ENCODE results near the gene SFSWAP.
"Not testable (repeated sequence)": the region's sequence is repeated elsewhere in the genome, so short reads cannot be mapped to it uniquely, and the experiment has no call there.

The SFSWAP gene

GRCh38 chr12:131672941-131673887 is 37.7 kb upstream of the SFSWAP start:
- Histone ChIP-seq H3K27me3 (ENCODE audit: control insufficient read depth, insufficient read depth, low read length) (no peaks in the 10 kb centered on the region), H3K4me3 (ENCODE audit: low read depth, low read length) (no peak overlapping the region), H3K4me1 (ENCODE audit: control insufficient read depth, insufficient read depth, low read length) (no peaks in the 10 kb centered on the region), H3K27ac (ENCODE audit: low read depth, low read length) (no peak overlapping the region), H3K36me3 (ENCODE audit: control insufficient read depth, insufficient read depth, low read length) (no peaks in the 10 kb centered on the region), H3K9ac (ENCODE audit: low read depth, low read length) (no peak overlapping the region), H3K9me3 (ENCODE audit: control insufficient read depth, insufficient read depth, low read length) (no peaks in the 10 kb centered on the region)

- Histone ChIP-seq H3K36me3 (ENCODE audit: control insufficient read depth, insufficient read depth, low read length) (no peaks in the 10 kb centered on the region), H3K4me1 (ENCODE audit: control insufficient read depth, insufficient read depth, low read length) (no peaks in the 10 kb centered on the region), H3K27me3 (ENCODE audit: control insufficient read depth, insufficient read depth, low read length) (no peaks in the 10 kb centered on the region), H3K9ac (ENCODE audit: low read depth, low read length) (no peak overlapping the region), H3K4me3 (ENCODE audit: low read depth, low read length) (no peak overlapping the region), H3K27ac (ENCODE audit: low read depth, low read length) (no peak overlapping the region), H3K9me3 (ENCODE audit: control insufficient read depth, insufficient read depth, low read length) (no peaks in the 10 kb centered on the region)
These were observed 37.0 kb upstream of the SFSWAP start for GRCh38 chr12:131673888-131674257.

- Histone ChIP-seq H3K4me3 (ENCODE audit: low read depth, low read length) (no peak overlapping the region), H3K9me3 (ENCODE audit: control insufficient read depth, insufficient read depth, low read length) (no peaks in the 10 kb centered on the region), H3K27ac (ENCODE audit: low read depth, low read length) (no peak overlapping the region), H3K9ac (ENCODE audit: low read depth, low read length) (no peak overlapping the region), H3K4me1 (ENCODE audit: control insufficient read depth, insufficient read depth, low read length) (no peaks in the 10 kb centered on the region), H3K27me3 (ENCODE audit: control insufficient read depth, insufficient read depth, low read length) (no peaks in the 10 kb centered on the region), H3K36me3 (ENCODE audit: control insufficient read depth, insufficient read depth, low read length) (no peaks in the 10 kb centered on the region)
These were observed 36.5 kb upstream of the SFSWAP start for GRCh38 chr12:131674373-131674772.

GRCh38 chr12:131675126-131676080 is 35.5 kb upstream of the SFSWAP start:
- H3K36me3 ChIP-seq (ENCODE audit: control insufficient read depth, insufficient read depth, low read length), result no peaks in the 10 kb centered on the region
- no peak overlapping the region for H3K4me3 ChIP-seq (ENCODE audit: low read depth, low read length)
- H3K9ac ChIP-seq (ENCODE audit: low read depth, low read length), result no peak overlapping the region
- no peak overlapping the region for H3K27ac ChIP-seq (ENCODE audit: low read depth, low read length)
- no peaks in the 10 kb centered on the region for H3K9me3 ChIP-seq (ENCODE audit: control insufficient read depth, insufficient read depth, low read length)
- H3K27me3 ChIP-seq (ENCODE audit: control insufficient read depth, insufficient read depth, low read length), result no peaks in the 10 kb centered on the region
- H3K4me1 ChIP-seq (ENCODE audit: control insufficient read depth, insufficient read depth, low read length), result no peaks in the 10 kb centered on the region

GRCh38 chr12:131676544-131676943 is 34.3 kb upstream of the SFSWAP start:
- Histone ChIP-seq H3K4me3 (ENCODE audit: low read depth, low read length) (no peak overlapping the region), H3K27me3 (ENCODE audit: control insufficient read depth, insufficient read depth, low read length) (peaks cover 5% of the 10 kb centered on the region), H3K4me1 (ENCODE audit: control insufficient read depth, insufficient read depth, low read length) (0 out of 2 replicates have a peak, but pooled peaks cover under 1% of the 10 kb centered on the region), H3K9ac (ENCODE audit: low read depth, low read length) (no peak overlapping the region), H3K36me3 (ENCODE audit: control insufficient read depth, insufficient read depth, low read length) (no peaks in the 10 kb centered on the region), H3K9me3 (ENCODE audit: control insufficient read depth, insufficient read depth, low read length) (no peaks in the 10 kb centered on the region), H3K27ac (ENCODE audit: low read depth, low read length) (no peak overlapping the region)

- H3K4me3 ChIP-seq (ENCODE audit: low read depth, low read length); H3K9me3 ChIP-seq (ENCODE audit: control insufficient read depth, insufficient read depth, low read length): not testable (repeated sequence)
These were observed 33.8 kb upstream of the SFSWAP start for GRCh38 chr12:131677067-131677466.

GRCh38 chr12:131677699-131678098 is 33.2 kb upstream of the SFSWAP start:
- Histone ChIP-seq H3K27ac (ENCODE audit: low read depth, low read length) (no peak overlapping the region), H3K4me3 (ENCODE audit: low read depth, low read length) (no peak overlapping the region), H3K9me3 (ENCODE audit: control insufficient read depth, insufficient read depth, low read length) (no peaks in the 10 kb centered on the region), H3K4me1 (ENCODE audit: control insufficient read depth, insufficient read depth, low read length) (peaks cover 8% of the 10 kb centered on the region), H3K9ac (ENCODE audit: low read depth, low read length) (no peak overlapping the region), H3K36me3 (ENCODE audit: control insufficient read depth, insufficient read depth, low read length) (no peaks in the 10 kb centered on the region), H3K27me3 (ENCODE audit: control insufficient read depth, insufficient read depth, low read length) (peaks cover 5% of the 10 kb centered on the region)

More at GRCh38 chr12:131677067-131677466, 33.8 kb upstream of the SFSWAP start:
- H3K4me1 ChIP-seq (ENCODE audit: control insufficient read depth, insufficient read depth, low read length); H3K9ac ChIP-seq (ENCODE audit: low read depth, low read length); H3K27ac ChIP-seq (ENCODE audit: low read depth, low read length); H3K27me3 ChIP-seq (ENCODE audit: control insufficient read depth, insufficient read depth, low read length); H3K36me3 ChIP-seq (ENCODE audit: control insufficient read depth, insufficient read depth, low read length): not testable (repeated sequence)

- H3K9me3 ChIP-seq (ENCODE audit: control insufficient read depth, insufficient read depth, low read length); H3K9ac ChIP-seq (ENCODE audit: low read depth, low read length); H3K36me3 ChIP-seq (ENCODE audit: control insufficient read depth, insufficient read depth, low read length); H3K27ac ChIP-seq (ENCODE audit: low read depth, low read length); H3K4me3 ChIP-seq (ENCODE audit: low read depth, low read length); H3K4me1 ChIP-seq (ENCODE audit: control insufficient read depth, insufficient read depth, low read length); H3K27me3 ChIP-seq (ENCODE audit: control insufficient read depth, insufficient read depth, low read length): not testable (repeated sequence)
These were observed 32.3 kb upstream of the SFSWAP start for GRCh38 chr12:131678389-131679181.

- H3K4me3 ChIP-seq (ENCODE audit: low read depth, low read length); H3K27ac ChIP-seq (ENCODE audit: low read depth, low read length); H3K36me3 ChIP-seq (ENCODE audit: control insufficient read depth, insufficient read depth, low read length); H3K9me3 ChIP-seq (ENCODE audit: control insufficient read depth, insufficient read depth, low read length); H3K27me3 ChIP-seq (ENCODE audit: control insufficient read depth, insufficient read depth, low read length); H3K4me1 ChIP-seq (ENCODE audit: control insufficient read depth, insufficient read depth, low read length); H3K9ac ChIP-seq (ENCODE audit: low read depth, low read length): not testable (repeated sequence)
These were observed 31.7 kb upstream of the SFSWAP start for GRCh38 chr12:131679186-131679585.

- not testable (repeated sequence) for H3K36me3 ChIP-seq (ENCODE audit: control insufficient read depth, insufficient read depth, low read length); H3K4me3 ChIP-seq (ENCODE audit: low read depth, low read length); H3K9me3 ChIP-seq (ENCODE audit: control insufficient read depth, insufficient read depth, low read length); H3K27me3 ChIP-seq (ENCODE audit: control insufficient read depth, insufficient read depth, low read length); H3K4me1 ChIP-seq (ENCODE audit: control insufficient read depth, insufficient read depth, low read length); H3K9ac ChIP-seq (ENCODE audit: low read depth, low read length); H3K27ac ChIP-seq (ENCODE audit: low read depth, low read length)
These were observed 31.1 kb upstream of the SFSWAP start for GRCh38 chr12:131679816-131680215.

Measured in HUES48 (cell line).